ENCODE data around the gene KIF2B.
"Not testable (repeated sequence)": the region's sequence is repeated elsewhere in the genome, so short reads cannot be mapped to it uniquely, and the experiment has no call there.

KIF2B gene

DNA sequence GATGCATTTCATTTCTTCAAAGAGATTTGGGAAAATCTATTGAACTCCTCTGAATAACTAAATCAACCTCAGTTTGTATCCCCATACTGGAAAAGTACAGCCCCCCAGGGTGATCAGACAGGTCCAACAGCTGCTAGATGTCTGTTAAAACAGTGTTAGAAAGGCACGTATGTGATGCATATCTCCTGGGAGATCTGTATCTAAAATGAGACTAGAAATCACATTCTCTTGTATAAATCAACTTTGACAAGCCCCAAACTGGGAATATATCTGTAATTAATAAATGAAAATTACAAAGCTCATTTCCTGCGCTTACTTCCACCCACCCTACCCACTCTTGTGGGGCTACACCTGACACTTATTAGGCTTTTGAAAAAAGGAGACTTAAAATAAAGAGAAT is 3.8 kb upstream of the KIF2B start:
- H3K27ac ChIP-seq (ENCODE audit: low read length), result no peak overlapping the region
- no peaks in the 10 kb centered on the region for H3K36me3 ChIP-seq (ENCODE audit: control insufficient read depth, low read depth, low read length)
- no peaks in the 10 kb centered on the region for H3K27me3 ChIP-seq (ENCODE audit: control insufficient read depth, insufficient read depth, low read length)
- H3K4me3 ChIP-seq (ENCODE audit: low read length), result no peak overlapping the region
- H3K4me1 ChIP-seq (ENCODE audit: control insufficient read depth, low read depth, low read length), result no peaks in the 10 kb centered on the region
- no peak overlapping the region for H3K9ac ChIP-seq (ENCODE audit: low read length)
- no peaks in the 10 kb centered on the region for H3K9me3 ChIP-seq (ENCODE audit: control insufficient read depth, low read depth, low read length)

- Histone ChIP-seq H3K9ac (ENCODE audit: low read length) (no peak overlapping the region), H3K4me1 (ENCODE audit: control insufficient read depth, low read depth, low read length) (no peaks in the 10 kb centered on the region), H3K36me3 (ENCODE audit: control insufficient read depth, low read depth, low read length) (no peaks in the 10 kb centered on the region), H3K9me3 (ENCODE audit: control insufficient read depth, low read depth, low read length) (no peaks in the 10 kb centered on the region), H3K4me3 (ENCODE audit: low read length) (no peak overlapping the region), H3K27ac (ENCODE audit: low read length) (no peak overlapping the region), H3K27me3 (ENCODE audit: control insufficient read depth, insufficient read depth, low read length) (no peaks in the 10 kb centered on the region)
Measured at GRCh38 chr17:53819956-53820355, 2.8 kb upstream of the KIF2B start.

GRCh38 chr17:53823341-53824050 is 769 bp downstream of the KIF2B start:
- H3K9ac ChIP-seq (ENCODE audit: low read length), result no peak overlapping the region
- no peaks in the 10 kb centered on the region for H3K36me3 ChIP-seq (ENCODE audit: control insufficient read depth, low read depth, low read length)
- H3K4me1 ChIP-seq (ENCODE audit: control insufficient read depth, low read depth, low read length), result no peaks in the 10 kb centered on the region
- H3K9me3 ChIP-seq (ENCODE audit: control insufficient read depth, low read depth, low read length), result no peaks in the 10 kb centered on the region
- no peaks in the 10 kb centered on the region for H3K27me3 ChIP-seq (ENCODE audit: control insufficient read depth, insufficient read depth, low read length)
- H3K27ac ChIP-seq (ENCODE audit: low read length), result no peak overlapping the region
- H3K4me3 ChIP-seq (ENCODE audit: low read length), result no peak overlapping the region

DNA sequence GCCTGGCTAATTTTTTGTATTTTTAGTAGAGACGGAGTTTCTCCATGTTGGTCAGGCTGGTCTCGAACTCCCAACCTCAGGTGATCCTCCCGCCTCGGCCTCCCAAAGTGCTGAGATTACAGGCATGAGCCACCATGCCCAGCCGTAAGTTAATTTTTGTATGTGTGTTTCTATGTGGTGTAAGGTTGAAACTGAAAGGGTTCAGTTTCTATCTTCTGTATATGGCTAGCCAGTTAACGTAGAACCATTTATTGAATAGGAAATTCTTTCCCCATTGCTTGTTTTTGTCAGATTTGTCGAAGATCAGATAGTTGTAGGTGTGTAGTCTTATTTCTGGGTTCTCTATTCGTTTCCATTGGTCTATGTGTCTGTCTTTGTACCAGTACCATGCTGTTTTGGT is 12.0 kb downstream of the KIF2B start:
- not testable (repeated sequence) for H3K27me3 ChIP-seq (ENCODE audit: control insufficient read depth, insufficient read depth, low read length); H3K27ac ChIP-seq (ENCODE audit: low read length); H3K4me3 ChIP-seq (ENCODE audit: low read length); H3K36me3 ChIP-seq (ENCODE audit: control insufficient read depth, low read depth, low read length); H3K9me3 ChIP-seq (ENCODE audit: control insufficient read depth, low read depth, low read length); H3K4me1 ChIP-seq (ENCODE audit: control insufficient read depth, low read depth, low read length); H3K9ac ChIP-seq (ENCODE audit: low read length)

DNA sequence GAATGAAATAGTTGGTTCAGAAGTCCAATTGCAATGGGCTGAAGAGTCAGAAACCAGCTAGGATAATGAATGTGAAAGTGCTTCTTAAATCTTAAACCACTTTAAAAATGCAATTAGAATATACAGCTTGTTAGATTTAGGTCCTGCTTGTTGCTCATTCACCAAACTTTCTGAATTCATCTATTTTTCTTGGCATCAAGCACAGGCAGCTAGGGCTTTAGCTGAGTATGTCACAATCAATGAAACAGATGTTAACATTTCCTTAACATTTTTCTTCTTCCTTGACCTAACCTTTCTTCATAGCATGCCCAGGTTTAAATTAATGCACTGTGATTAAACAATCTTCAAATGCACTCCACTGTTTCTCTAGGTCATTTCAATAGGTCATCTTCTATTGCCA is 14.4 kb downstream of the KIF2B start:
- no peak overlapping the region for H3K9ac ChIP-seq (ENCODE audit: low read length)
- H3K4me1 ChIP-seq (ENCODE audit: control insufficient read depth, low read depth, low read length), result no peaks in the 10 kb centered on the region
- H3K4me3 ChIP-seq (ENCODE audit: low read length), result no peak overlapping the region
- H3K36me3 ChIP-seq (ENCODE audit: control insufficient read depth, low read depth, low read length), result no peaks in the 10 kb centered on the region
- H3K9me3 ChIP-seq (ENCODE audit: control insufficient read depth, low read depth, low read length), result peaks cover 14% of the 10 kb centered on the region
- H3K27me3 ChIP-seq (ENCODE audit: control insufficient read depth, insufficient read depth, low read length), result no peaks in the 10 kb centered on the region
- H3K27ac ChIP-seq (ENCODE audit: low read length), result no peak overlapping the region

GRCh38 chr17:53844491-53845107 is 21.9 kb downstream of the KIF2B start:
- H3K36me3 ChIP-seq (ENCODE audit: control insufficient read depth, low read depth, low read length), result no peaks in the 10 kb centered on the region
- H3K9ac ChIP-seq (ENCODE audit: low read length), result no peak overlapping the region
- H3K4me1 ChIP-seq (ENCODE audit: control insufficient read depth, low read depth, low read length), result no peaks in the 10 kb centered on the region
- no peak overlapping the region for H3K4me3 ChIP-seq (ENCODE audit: low read length)
- H3K9me3 ChIP-seq (ENCODE audit: control insufficient read depth, low read depth, low read length), result peaks cover 7% of the 10 kb centered on the region
- H3K27ac ChIP-seq (ENCODE audit: low read length), result no peak overlapping the region
- no peaks in the 10 kb centered on the region for H3K27me3 ChIP-seq (ENCODE audit: control insufficient read depth, insufficient read depth, low read length)

DNA sequence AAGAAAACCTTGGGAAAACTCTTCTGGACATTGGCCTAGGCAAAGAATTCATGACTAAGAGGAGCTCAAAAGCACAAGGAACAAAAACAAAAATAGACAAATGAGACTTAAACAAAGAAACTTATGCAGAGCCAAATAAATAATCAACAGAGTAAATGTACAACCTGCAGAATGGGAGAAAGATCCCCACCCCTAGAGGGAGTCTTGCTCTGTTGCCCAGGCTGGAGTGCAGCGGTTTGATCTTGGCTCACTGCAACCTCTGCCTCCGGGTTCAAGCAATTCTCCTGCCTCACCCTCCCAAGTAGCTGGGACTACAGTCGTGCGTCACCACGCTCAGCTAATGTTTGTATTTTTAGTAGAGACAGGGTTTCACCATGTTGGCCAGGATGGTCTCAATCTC is 48.4 kb downstream of the KIF2B start:
- not testable (repeated sequence) for H3K27me3 ChIP-seq (ENCODE audit: control insufficient read depth, insufficient read depth, low read length); H3K9ac ChIP-seq (ENCODE audit: low read length); H3K36me3 ChIP-seq (ENCODE audit: control insufficient read depth, low read depth, low read length); H3K4me3 ChIP-seq (ENCODE audit: low read length); H3K27ac ChIP-seq (ENCODE audit: low read length); H3K9me3 ChIP-seq (ENCODE audit: control insufficient read depth, low read depth, low read length); H3K4me1 ChIP-seq (ENCODE audit: control insufficient read depth, low read depth, low read length)
